HepG2 (cell line): ENCODE results near the gene FOXK2. TPM values are rescaled to one million over a fixed set of nuclear protein-coding genes. Genes with fewer than 3 reads are reported as not detected.

ENCODE experiments used
- CREB3 ChIP-seq: sonication (generic); formaldehyde crosslinking; IDR thresholded peaks from 2 replicates; pipeline ENCODE4 v1.5.0; 2020; ENCODE audit warnings: missing genetic modification reagents
- CTCF ChIP-seq: sonication (generic); formaldehyde crosslinking; IDR thresholded peaks from 2 replicates; pipeline ENCODE4 v1.5.0; 2020; ENCODE audit warnings: mild to moderate bottlenecking, missing genetic modification reagents, moderate library complexity
- DRAP1 ChIP-seq: IDR thresholded peaks from 2 replicates; pipeline ENCODE4 v1.6.1; 2016; ENCODE audit warnings: missing genetic modification reagents, missing compliant biosample characterization
- E2F1 ChIP-seq: sonication (generic); formaldehyde crosslinking; IDR thresholded peaks from 2 replicates; pipeline ENCODE4 v1.5.0; 2020; ENCODE audit warnings: missing genetic modification reagents
- EED ChIP-seq: sonication (generic); formaldehyde crosslinking; IDR thresholded peaks from 2 replicates; pipeline ENCODE4 v1.5.0; 2020; ENCODE audit warnings: mild to moderate bottlenecking, missing genetic modification reagents
- FOXM1 ChIP-seq: sonication (generic); formaldehyde crosslinking; IDR thresholded peaks from 2 replicates; pipeline ENCODE4 v1.5.0; 2020; ENCODE audit warnings: missing genetic modification reagents
- GATA4 ChIP-seq: sonication (generic); IDR thresholded peaks from 2 replicates; pipeline ENCODE4 v1.6.1; 2016; ENCODE audit warnings: antibody characterized with exemption, low read depth, borderline replicate concordance
- IRX3 ChIP-seq: sonication (generic); formaldehyde crosslinking; IDR thresholded peaks from 2 replicates; pipeline ENCODE4 v1.8.1; 2023; ENCODE audit warnings: mild to moderate bottlenecking, low read depth, missing genetic modification reagents, borderline replicate concordance
- KLF6 ChIP-seq: IDR thresholded peaks from 2 replicates; pipeline ENCODE4 v1.8.0; 2016; ENCODE audit warnings: missing biosample characterization, missing genetic modification reagents
- REPIN1 ChIP-seq: sonication (generic); formaldehyde crosslinking; IDR thresholded peaks from 2 replicates; pipeline ENCODE4 v1.8.0; 2022; ENCODE audit warnings: missing genetic modification reagents, low read depth, mild to moderate bottlenecking, borderline replicate concordance
- SCMH1 ChIP-seq: sonication (generic); formaldehyde crosslinking; IDR thresholded peaks from 2 replicates; pipeline ENCODE4 v1.9.0; 2021; ENCODE audit warnings: missing genetic modification reagents, mild to moderate bottlenecking, borderline replicate concordance
- SNAI1 ChIP-seq: sonication (generic); formaldehyde crosslinking; IDR thresholded peaks from 2 replicates; pipeline ENCODE4 v1.5.0; 2020; ENCODE audit warnings: mild to moderate bottlenecking, missing genetic modification reagents, borderline replicate concordance
- TBX2 ChIP-seq: sonication (generic); formaldehyde crosslinking; IDR thresholded peaks from 2 replicates; pipeline ENCODE4 v1.5.0; 2020; ENCODE audit warnings: missing genetic modification reagents, mild to moderate bottlenecking, borderline replicate concordance
- ZBTB44 ChIP-seq: sonication (generic); formaldehyde crosslinking; IDR thresholded peaks from 2 replicates; pipeline ENCODE4 v1.4.0; 2020; ENCODE audit warnings: missing genetic modification reagents
- ZFP36L1 ChIP-seq: sonication (generic); formaldehyde crosslinking; IDR thresholded peaks from 2 replicates; pipeline ENCODE4 v1.8.0; 2022; ENCODE audit warnings: mild to moderate bottlenecking, missing genetic modification reagents, moderate library complexity
- ZFP90 ChIP-seq: sonication (generic); formaldehyde crosslinking; IDR thresholded peaks from 2 replicates; pipeline ENCODE4 v1.8.0; 2022; ENCODE audit warnings: missing genetic modification reagents, mild to moderate bottlenecking, inconsistent platforms, borderline replicate concordance
- ZNF362 ChIP-seq: sonication (generic); formaldehyde crosslinking; IDR thresholded peaks from 2 replicates; pipeline ENCODE4 v1.4.0; 2020; ENCODE audit warnings: missing genetic modification reagents, mild to moderate bottlenecking, borderline replicate concordance
- ZNF576 ChIP-seq: sonication (generic); formaldehyde crosslinking; IDR thresholded peaks from 2 replicates; pipeline ENCODE4 v1.4.0; 2020; ENCODE audit warnings: mild to moderate bottlenecking, missing genetic modification reagents
- ZNF710 ChIP-seq: sonication (generic); formaldehyde crosslinking; IDR thresholded peaks from 2 replicates; pipeline ENCODE4 v1.5.0; 2020; ENCODE audit warnings: mild to moderate bottlenecking, missing genetic modification reagents, borderline replicate concordance
- ZNF788 ChIP-seq: sonication (generic); formaldehyde crosslinking; IDR thresholded peaks from 2 replicates; pipeline ENCODE4 v1.5.0; 2020; ENCODE audit warnings: mild to moderate bottlenecking, missing genetic modification reagents, borderline replicate concordance
- polyA plus RNA-seq, 8 experiments: library from polyadenylated mRNA; depleted of rRNA in 3 of 8; stranded (reverse) in 7 of 8; unstranded in 1 of 8; fragments of >200 nt; fragmentation: Illumina TruSeq in 4 of 8; extraction: Trizol in 4 of 8; gene quantifications; 2 replicates each; pipeline versions ENCODE4 v1.2.1 to v1.2.3, GENCODE V29; 2011 to 2016; ENCODE audit warnings: low read depth in 4 of 8, missing spikeins in 1 of 8, mixed read lengths in 1 of 8; ENCODE audit not compliant: insufficient read depth in 1 of 8
- total RNA-seq, 5 experiments: library from RNA; depleted of rRNA; stranded (reverse); fragments of >200 nt; fragmentation: Illumina TruSeq; extraction: Trizol; gene quantifications; 2 replicates each; pipeline ENCODE4 v1.2.3, GENCODE V29; 2016; ENCODE audit warnings: low read depth in 1 of 5

The FOXK2 gene
- total and polyA plus RNA-seq, 2 of the 13 experiments (the other 11 are each of a cell fraction or from before 2014, with no cell fraction given), result 67.1 to 67.2 TPM

GRCh38 chr17:82507631-82508175 is 11.8 kb upstream of the FOXK2 start (continued):
- TF ChIP-seq ZFP36L1 (CRISPR knock-in tag) (no peak), FOXM1 (CRISPR knock-in tag) (no peak), GATA4 (no peak), EED (CRISPR knock-in tag) (no peak), ZNF362 (no peak), KLF6 (no peak), SCMH1 (CRISPR knock-in tag) (no peak), CREB3 (CRISPR knock-in tag) (no peak), E2F1 (no peak), ZFP90 (CRISPR knock-in tag) (no peak), IRX3 (CRISPR knock-in tag) (no peak), REPIN1 (CRISPR knock-in tag) (no peak), SNAI1 (CRISPR knock-in tag) (no peak), ZBTB44 (CRISPR knock-in tag) (no peak), ZNF788 (CRISPR knock-in tag) (no peak), TBX2 (CRISPR knock-in tag) (no peak), ZNF576 (no peak), DRAP1 (CRISPR knock-in tag) (no peak), CTCF (CRISPR knock-in tag) (no peak), ZNF710 (no peak)
